MM.1S (cell line): Measurements from ENCODE around the gene LDHAL6B.

Experiments used
- DNase-seq: peaks from one replicate; pipeline ENCODE4 v3.0.0-alpha.2; 2015
- H2AFZ ChIP-seq: fragments of 300-600 bp; sonication (generic); 2 replicates; pipeline ENCODE4 v1.6.0; 2016; ENCODE audit warnings: antibody characterized with exemption, low read length
- H3F3A ChIP-seq: fragments of 300-600 bp; sonication (generic); 2 replicates; pipeline ENCODE4 v1.6.1; 2016; ENCODE audit warnings: mild to moderate bottlenecking, antibody characterized with exemption, low read length, moderate library complexity, mixed read lengths; ENCODE audit not compliant: insufficient read depth
- H3K27ac ChIP-seq: fragments of 300-600 bp; sonication (generic); 2 replicates; pipeline ENCODE4 v1.5.1; 2016; ENCODE audit warnings: mild to moderate bottlenecking, low read length
- H3K27me3 ChIP-seq: fragments of 300-600 bp; sonication (generic); replicated peaks from 2 replicates; pipeline ENCODE4 v1.6.0; 2016; ENCODE audit warnings: low read length; ENCODE audit not compliant: insufficient read depth
- H3K36me3 ChIP-seq: fragments of 300-600 bp; sonication (generic); replicated peaks from 2 replicates; pipeline ENCODE4 v1.6.1; 2016; ENCODE audit warnings: mild to moderate bottlenecking, low read length, mixed read lengths; ENCODE audit not compliant: insufficient read depth
- H3K4me1 ChIP-seq: fragments of 300-600 bp; sonication (generic); 2 replicates; pipeline ENCODE4 v1.6.1; 2016; ENCODE audit warnings: low read length, mixed read lengths
- H3K4me2 ChIP-seq: fragments of 300-600 bp; sonication (generic); 2 replicates; pipeline ENCODE4 v1.6.0; 2016; ENCODE audit warnings: low read depth, low read length
- H3K4me3 ChIP-seq: fragments of 300-600 bp; sonication (generic); 2 replicates; pipeline ENCODE4 v1.5.1; 2016; ENCODE audit warnings: low read length, mixed read lengths
- H3K79me2 ChIP-seq: fragments of 300-600 bp; sonication (generic); 2 replicates; pipeline ENCODE4 v1.6.1; 2016; ENCODE audit warnings: mixed run types, low read length, mixed read lengths
- H3K9ac ChIP-seq: fragments of 300-600 bp; sonication (generic); 2 replicates; pipeline ENCODE4 v1.6.1; 2016; ENCODE audit warnings: low read length, mixed read lengths
- H3K9me2 ChIP-seq: fragments of 300-600 bp; sonication (generic); replicated peaks from 2 replicates; pipeline ENCODE4 v1.6.1; 2016; ENCODE audit warnings: mild to moderate bottlenecking, low read length, mixed read lengths; ENCODE audit not compliant: insufficient read depth
- H3K9me3 ChIP-seq: fragments of 300-600 bp; sonication (generic); replicated peaks from 2 replicates; pipeline ENCODE4 v1.6.1; 2016; ENCODE audit warnings: mild to moderate bottlenecking, low read length, mixed read lengths; ENCODE audit not compliant: insufficient read depth
- H4K20me1 ChIP-seq: fragments of 300-600 bp; sonication (generic); 2 replicates; pipeline ENCODE4 v1.6.1; 2016; ENCODE audit warnings: mild to moderate bottlenecking, low read length, moderate library complexity, mixed read lengths; ENCODE audit not compliant: insufficient read depth
- CTCF ChIP-seq: fragments of 300-600 bp; sonication (generic); IDR thresholded peaks from 2 replicates; pipeline ENCODE4 v1.5.1; 2016; ENCODE audit warnings: antibody characterized with exemption, low read length, mixed read lengths
- EZH2 ChIP-seq: fragments of 300-600 bp; sonication (generic); optimal IDR thresholded peaks from 2 replicates; pipeline ENCODE3; 2017; ENCODE audit warnings: low read depth, mild to moderate bottlenecking, antibody characterized with exemption, low read length, mixed read lengths
- EZH2phosphoT487 ChIP-seq: fragments of 300-600 bp; sonication (generic); IDR thresholded peaks from 2 replicates; pipeline ENCODE4 v1.6.1; 2018; ENCODE audit warnings: antibody characterized with exemption, low read length

The LDHAL6B gene

GRCh38 chr15:59196416-59196815, 10.2 kb upstream of the LDHAL6B start:
- Histone ChIP-seq H3K9me3 (no peaks in the 10 kb centered on the region), H3K4me3 (no peak overlapping the region), H3F3A (no peaks in the 10 kb centered on the region), H3K9me2 (no peaks in the 10 kb centered on the region), H3K9ac (no peak overlapping the region), H4K20me1 (no peaks in the 10 kb centered on the region), H3K27me3 (no peaks in the 10 kb centered on the region), H3K79me2 (no peaks in the 10 kb centered on the region), H2AFZ (no peak overlapping the region), H3K36me3 (no peaks in the 10 kb centered on the region), H3K4me1 (no peaks in the 10 kb centered on the region), H3K27ac (no peak overlapping the region), H3K4me2 (no peak overlapping the region)
- no peak for DNase-seq
- TF ChIP-seq EZH2, result no peak
- no peak for TF ChIP-seq EZH2phosphoT487
- TF ChIP-seq CTCF, result no peak

DNA sequence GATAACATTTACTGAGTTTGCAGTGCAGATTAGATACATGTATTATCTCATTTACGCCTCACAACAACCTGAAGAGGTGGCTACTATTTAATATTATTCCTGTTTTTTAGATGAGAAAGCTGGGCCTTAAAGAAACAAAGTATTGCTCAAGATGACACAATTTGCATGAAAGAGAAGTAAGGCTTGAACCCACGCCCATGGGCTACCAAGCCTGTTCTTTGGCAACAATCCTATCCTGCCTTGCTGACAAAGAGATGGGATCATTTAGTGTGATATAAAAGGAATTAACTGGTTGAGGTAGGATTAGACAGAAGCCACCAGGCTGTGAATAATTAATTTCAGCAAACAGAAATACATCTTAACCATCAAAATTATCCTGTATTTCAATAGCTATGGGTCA, 9.2 kb upstream of the LDHAL6B start:
- Histone ChIP-seq H3K4me3 (no peak overlapping the region), H3K9me3 (no peaks in the 10 kb centered on the region), H3K79me2 (no peaks in the 10 kb centered on the region), H3K4me2 (no peak overlapping the region), H3K27ac (no peak overlapping the region), H3K9me2 (no peaks in the 10 kb centered on the region), H3K36me3 (no peaks in the 10 kb centered on the region), H4K20me1 (no peaks in the 10 kb centered on the region), H3K27me3 (no peaks in the 10 kb centered on the region), H3K4me1 (no peaks in the 10 kb centered on the region), H3K9ac (no peak overlapping the region), H2AFZ (no peak overlapping the region), H3F3A (no peaks in the 10 kb centered on the region)
- DNase-seq, result no peak
- TF ChIP-seq EZH2 (no peak), CTCF (no peak), EZH2phosphoT487 (no peak)

- Histone ChIP-seq H3K9me2 (no peaks in the 10 kb centered on the region), H3K27me3 (no peaks in the 10 kb centered on the region), H3K9me3 (no peaks in the 10 kb centered on the region), H3K4me3 (no peak overlapping the region), H3K4me1 (no peaks in the 10 kb centered on the region), H3K27ac (no peak overlapping the region), H3K4me2 (no peak overlapping the region), H3K36me3 (no peaks in the 10 kb centered on the region), H3K9ac (no peak overlapping the region), H4K20me1 (no peaks in the 10 kb centered on the region), H3F3A (no peaks in the 10 kb centered on the region), H3K79me2 (no peaks in the 10 kb centered on the region), H2AFZ (no peak overlapping the region)
- no peak for TF ChIP-seq EZH2phosphoT487
- TF ChIP-seq EZH2, result no peak
- TF ChIP-seq CTCF, result no peak
- DNase-seq, result no peak
These were observed 6.8 kb upstream of the LDHAL6B start for GRCh38 chr15:59199626-59200465.
